Breast epithelium (tissue), 3 donors: ENCODE measurements around the gene ECE1.

Source experiments
- POLR2A ChIP-seq: fragments of 450-650 bp; IDR thresholded peaks from one replicate; pipeline ENCODE4 v1.6.1; 2016; ENCODE audit warnings: antibody characterized with exemption, mild to moderate bottlenecking, moderate library complexity
- POLR2AphosphoS5 ChIP-seq, 3 donors: sonication (generic); formaldehyde crosslinking; IDR thresholded peaks; one replicate each; pipeline ENCODE4 v1.6.1; 2017; ENCODE audit warnings: antibody characterized with exemption in 3 of 3
- TF ChIP-seq, protein P1 (sequence below), 3 donors: fragments of 450-650 bp; IDR thresholded peaks; one replicate each; pipeline ENCODE4 v1.5.1; 2016 to 2017; ENCODE audit warnings: antibody characterized with exemption in 3 of 3, mild to moderate bottlenecking in 3 of 3, moderate library complexity in 3 of 3

DNA sequence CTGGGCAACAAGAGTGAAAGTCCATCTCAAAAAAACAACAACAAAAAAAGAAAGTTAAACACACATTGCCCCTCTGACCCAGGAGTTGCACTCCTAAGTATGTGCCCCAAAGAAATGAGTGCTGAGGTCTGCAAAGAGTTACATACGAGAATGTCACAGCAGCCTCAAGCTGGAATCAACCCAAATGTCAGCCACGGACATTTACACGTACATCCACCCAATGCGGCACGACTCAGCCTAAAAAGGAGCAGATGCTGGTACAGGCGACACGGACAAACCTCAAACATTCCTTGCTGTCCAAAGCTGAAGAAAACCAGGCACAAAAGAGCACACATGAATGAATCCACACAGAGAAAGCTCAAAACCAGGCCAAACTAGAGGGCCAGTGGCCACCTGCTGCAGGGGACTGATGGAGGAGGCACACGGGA, 46.8 kb upstream of the ECE1 start:
- TF ChIP-seq, protein P1, sequence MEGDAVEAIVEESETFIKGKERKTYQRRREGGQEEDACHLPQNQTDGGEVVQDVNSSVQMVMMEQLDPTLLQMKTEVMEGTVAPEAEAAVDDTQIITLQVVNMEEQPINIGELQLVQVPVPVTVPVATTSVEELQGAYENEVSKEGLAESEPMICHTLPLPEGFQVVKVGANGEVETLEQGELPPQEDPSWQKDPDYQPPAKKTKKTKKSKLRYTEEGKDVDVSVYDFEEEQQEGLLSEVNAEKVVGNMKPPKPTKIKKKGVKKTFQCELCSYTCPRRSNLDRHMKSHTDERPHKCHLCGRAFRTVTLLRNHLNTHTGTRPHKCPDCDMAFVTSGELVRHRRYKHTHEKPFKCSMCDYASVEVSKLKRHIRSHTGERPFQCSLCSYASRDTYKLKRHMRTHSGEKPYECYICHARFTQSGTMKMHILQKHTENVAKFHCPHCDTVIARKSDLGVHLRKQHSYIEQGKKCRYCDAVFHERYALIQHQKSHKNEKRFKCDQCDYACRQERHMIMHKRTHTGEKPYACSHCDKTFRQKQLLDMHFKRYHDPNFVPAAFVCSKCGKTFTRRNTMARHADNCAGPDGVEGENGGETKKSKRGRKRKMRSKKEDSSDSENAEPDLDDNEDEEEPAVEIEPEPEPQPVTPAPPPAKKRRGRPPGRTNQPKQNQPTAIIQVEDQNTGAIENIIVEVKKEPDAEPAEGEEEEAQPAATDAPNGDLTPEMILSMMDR (IDR thresholded peaks at IDR 0.05), result no peak
- TF ChIP-seq POLR2AphosphoS5 (IDR thresholded peaks at IDR 0.05), result no peak
- TF ChIP-seq POLR2A, result no peak
